Endodermal cell (in vitro differentiated cells): Measurements from ENCODE around the gene WDR27. TPM values are rescaled to one million over a fixed set of nuclear protein-coding genes. Genes with fewer than 3 reads are reported as not detected.
A peak's percentile ranks its signal among the peaks of the same experiment; 100 is the strongest.

ENCODE experiments used
- DNase-seq: peaks from one replicate; pipeline ENCODE4 v3.0.0-alpha.2; 2017
- H3K27ac ChIP-seq: 2 replicates; pipeline ENCODE4 v1.5.1; 2013; ENCODE audit warnings: mild to moderate bottlenecking, low read depth, low read length, moderate library complexity
- H3K27me3 ChIP-seq: 2 replicates; pipeline ENCODE4 v1.6.1; 2013; ENCODE audit warnings: mild to moderate bottlenecking, low read length, moderate library complexity; ENCODE audit not compliant: insufficient read depth, control insufficient read depth, poor library complexity, severe bottlenecking
- H3K36me3 ChIP-seq: 2 replicates; pipeline ENCODE4 v1.7.0; 2013; ENCODE audit warnings: mild to moderate bottlenecking, low read length, moderate library complexity; ENCODE audit not compliant: control insufficient read depth, insufficient read depth
- H3K4me1 ChIP-seq: one replicate; pipeline ENCODE4 v1.7.0; 2013; ENCODE audit warnings: low read length; ENCODE audit not compliant: control insufficient read depth, insufficient read depth
- H3K4me3 ChIP-seq: 2 replicates; pipeline ENCODE4 v1.5.1; 2013; ENCODE audit warnings: mild to moderate bottlenecking, low read length, moderate library complexity
- H3K9ac ChIP-seq: 2 replicates; pipeline ENCODE4 v1.6.1; 2013; ENCODE audit warnings: mild to moderate bottlenecking, low read length, moderate library complexity; ENCODE audit not compliant: poor library complexity, severe bottlenecking; ENCODE audit errors: extremely low read depth
- H3K9me3 ChIP-seq: 2 replicates; pipeline ENCODE4 v1.6.1; 2013; ENCODE audit warnings: mild to moderate bottlenecking, low read length, moderate library complexity; ENCODE audit not compliant: control insufficient read depth
- H3K27ac Mint-ChIP-seq: 2 replicates; pipeline ENCODE4 v1.8.0; 2020; ENCODE audit warnings: mixed read lengths
- H3K27me3 Mint-ChIP-seq: 2 replicates; pipeline ENCODE4 v1.8.0; 2021; ENCODE audit warnings: mild to moderate bottlenecking, mixed read lengths; ENCODE audit not compliant: insufficient read depth
- H3K36me3 Mint-ChIP-seq: 2 replicates; pipeline ENCODE4 v1.8.0; 2020; ENCODE audit warnings: low read depth, mixed read lengths
- H3K4me1 Mint-ChIP-seq: 2 replicates; pipeline ENCODE4 v1.8.0; 2020; ENCODE audit warnings: mixed read lengths
- H3K4me3 Mint-ChIP-seq: 2 replicates; pipeline ENCODE4 v1.8.0; 2020; ENCODE audit warnings: mild to moderate bottlenecking, moderate library complexity, mixed read lengths
- H3K9me3 Mint-ChIP-seq: 2 replicates; pipeline ENCODE4 v1.8.0; 2020; ENCODE audit warnings: mild to moderate bottlenecking, mixed read lengths
- CTCF ChIP-seq: fragments of 200-600 bp; sonication (generic); conservative IDR thresholded peaks from 2 replicates; pipeline ENCODE4 v1.5.0; 2021; ENCODE audit warnings: antibody characterized with exemption, mild to moderate bottlenecking
- WGBS, 2 experiments: methylation state at CpG; one replicate each; pipeline versions ENCODE4 v1.1.5 to v1.1.7; 2013; ENCODE audit warnings: missing lambda C conversion rate in 2 of 2, mixed read lengths in 1 of 2; ENCODE audit not compliant: insufficient coverage in 1 of 2, insufficient read length in 1 of 2; 5-methylcytosine and 5-hydroxymethylcytosine counted together
- total RNA-seq, 2 donors: library from RNA; stranded (reverse); fragmentation: NEBNext Ultra II Directional in 1 of 2; extraction: Animal tissue kit (Norgen Biotek cat#: 25700) in 1 of 2; gene quantifications; 2 replicates in 1 of 2; 3 replicates in 1 of 2; pipeline ENCODE4 v1.2.1, GENCODE V29; 2021

The WDR27 gene
- total RNA-seq, 2 donors from 2014 or later, result 94.4 to 110 TPM

DNA sequence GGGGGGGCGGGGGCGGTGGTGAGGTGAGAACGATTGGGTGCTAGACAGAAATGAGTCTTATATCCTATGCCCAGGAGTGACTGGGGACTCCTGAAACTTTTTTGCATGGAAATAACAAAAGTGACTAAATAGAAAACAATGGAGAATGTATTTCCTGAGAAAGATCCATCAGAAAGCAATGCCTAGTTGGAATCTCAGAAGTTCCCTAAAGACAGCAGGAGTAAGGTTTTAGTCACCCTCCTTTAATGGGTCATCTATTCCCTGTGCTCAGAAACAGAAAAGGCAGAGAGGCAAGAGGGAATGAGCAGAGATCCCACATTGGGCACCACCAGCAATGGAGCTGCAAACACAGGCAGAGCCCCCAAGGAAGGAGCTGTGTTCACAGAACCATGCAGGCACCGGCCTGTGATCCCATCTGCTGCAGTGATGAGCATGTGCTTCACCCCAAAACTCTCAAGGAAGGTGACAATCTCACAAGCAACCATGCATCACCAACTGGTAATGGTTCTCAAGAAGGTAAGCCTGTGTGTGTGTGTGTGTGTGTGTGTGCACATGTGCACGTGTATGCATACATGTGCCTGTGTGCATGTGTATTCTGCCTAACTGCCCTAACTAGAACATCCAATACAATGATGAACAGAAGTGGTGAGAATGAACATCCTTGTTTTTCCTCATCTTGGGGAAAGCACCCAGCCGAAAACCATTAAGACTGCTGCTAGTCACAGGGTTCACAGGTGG is 168.4 kb downstream of the WDR27 start:
- peaks cover 41% of the 10 kb centered on the region for H3K36me3 Mint-ChIP-seq
- no peak overlapping the region for H3K4me3 ChIP-seq
- no peak overlapping the region for H3K9ac ChIP-seq
- no peaks in the 10 kb centered on the region for H3K27me3 Mint-ChIP-seq
- no peak overlapping the region for H3K4me3 Mint-ChIP-seq
- peaks cover 38% of the 10 kb centered on the region for H3K9me3 Mint-ChIP-seq
- H3K27me3 ChIP-seq, result no peaks in the 10 kb centered on the region
- DNase-seq, result no peak
- H3K27ac Mint-ChIP-seq, result no peak overlapping the region
- no peaks in the 10 kb centered on the region for H3K4me1 Mint-ChIP-seq
- no peaks in the 10 kb centered on the region for H3K4me1 ChIP-seq
- no peak for TF ChIP-seq CTCF
- peaks cover 46% of the 10 kb centered on the region for H3K9me3 ChIP-seq
- H3K27ac ChIP-seq, result no peak overlapping the region
- H3K36me3 ChIP-seq, result peaks cover 19% of the 10 kb centered on the region
- WGBS, 2 experiments, result 91 to 96% methylated on average over 5 to 6 of the region's 6 CpGs

- DNase-seq, result no peak
- peaks cover 8% of the 10 kb centered on the region for H3K36me3 ChIP-seq
- no peaks in the 10 kb centered on the region for H3K27me3 Mint-ChIP-seq
- no peaks in the 10 kb centered on the region for H3K4me1 Mint-ChIP-seq
- no peak overlapping the region for H3K4me3 Mint-ChIP-seq
- H3K4me3 ChIP-seq, result no peak overlapping the region
- peaks cover 25% of the 10 kb centered on the region for H3K9me3 ChIP-seq
- no peak for TF ChIP-seq CTCF
- 87 to 91% methylated on average over 1 of the region's 1 CpG for WGBS, 2 experiments
- no peak overlapping the region for H3K9ac ChIP-seq
- H3K27me3 ChIP-seq, result no peaks in the 10 kb centered on the region
- H3K36me3 Mint-ChIP-seq, result peaks cover 15% of the 10 kb centered on the region
- H3K4me1 ChIP-seq, result no peaks in the 10 kb centered on the region
- H3K27ac Mint-ChIP-seq, result no peak overlapping the region
- peaks cover 20% of the 10 kb centered on the region for H3K9me3 Mint-ChIP-seq
- H3K27ac ChIP-seq, result no peak overlapping the region
These were observed 171.1 kb downstream of the WDR27 start for GRCh38 chr6:169530752-169531123.

- Histone ChIP-seq H3K27ac (no peak overlapping the region), H3K9me3 (peaks cover 19% of the 10 kb centered on the region), H3K36me3 (peaks cover 8% of the 10 kb centered on the region), H3K9ac (no peak overlapping the region), H3K4me3 (no peak overlapping the region), H3K4me1 (no peaks in the 10 kb centered on the region), H3K27me3 (no peaks in the 10 kb centered on the region)
- no peak for DNase-seq
- Mint-ChIP-seq H3K27me3 (no peaks in the 10 kb centered on the region), H3K36me3 (peaks cover 14% of the 10 kb centered on the region), H3K4me1 (no peaks in the 10 kb centered on the region), H3K9me3 (peaks cover 18% of the 10 kb centered on the region), H3K4me3 (no peak overlapping the region), H3K27ac (peak overlapping the region; percentile 22)
- 89 to 90% methylated on average over 11 to 13 of the region's 13 CpGs for WGBS, 2 experiments
- no peak for TF ChIP-seq CTCF
These were observed 171.7 kb downstream of the WDR27 start for GRCh38 chr6:169529931-169530751.
